DOHH2 (cell line): ENCODE data around the gene ALOXE3.

Source experiments
- EZH2phosphoT487 ChIP-seq: fragments of 200-600 bp; sonication (generic); IDR thresholded peaks from 2 replicates; pipeline ENCODE4 v1.6.1; 2017; ENCODE audit warnings: borderline replicate concordance, mild to moderate bottlenecking, antibody characterized with exemption, low read length, moderate library complexity, mixed read lengths
- TF ChIP-seq, protein P1 (sequence below): fragments of 200-600 bp; sonication (generic); IDR thresholded peaks from one replicate; pipeline ENCODE4 v1.5.1; 2014; ENCODE audit warnings: antibody characterized with exemption, mild to moderate bottlenecking, low read depth, low read length; ENCODE audit not compliant: poor library complexity, severe bottlenecking

DNA sequence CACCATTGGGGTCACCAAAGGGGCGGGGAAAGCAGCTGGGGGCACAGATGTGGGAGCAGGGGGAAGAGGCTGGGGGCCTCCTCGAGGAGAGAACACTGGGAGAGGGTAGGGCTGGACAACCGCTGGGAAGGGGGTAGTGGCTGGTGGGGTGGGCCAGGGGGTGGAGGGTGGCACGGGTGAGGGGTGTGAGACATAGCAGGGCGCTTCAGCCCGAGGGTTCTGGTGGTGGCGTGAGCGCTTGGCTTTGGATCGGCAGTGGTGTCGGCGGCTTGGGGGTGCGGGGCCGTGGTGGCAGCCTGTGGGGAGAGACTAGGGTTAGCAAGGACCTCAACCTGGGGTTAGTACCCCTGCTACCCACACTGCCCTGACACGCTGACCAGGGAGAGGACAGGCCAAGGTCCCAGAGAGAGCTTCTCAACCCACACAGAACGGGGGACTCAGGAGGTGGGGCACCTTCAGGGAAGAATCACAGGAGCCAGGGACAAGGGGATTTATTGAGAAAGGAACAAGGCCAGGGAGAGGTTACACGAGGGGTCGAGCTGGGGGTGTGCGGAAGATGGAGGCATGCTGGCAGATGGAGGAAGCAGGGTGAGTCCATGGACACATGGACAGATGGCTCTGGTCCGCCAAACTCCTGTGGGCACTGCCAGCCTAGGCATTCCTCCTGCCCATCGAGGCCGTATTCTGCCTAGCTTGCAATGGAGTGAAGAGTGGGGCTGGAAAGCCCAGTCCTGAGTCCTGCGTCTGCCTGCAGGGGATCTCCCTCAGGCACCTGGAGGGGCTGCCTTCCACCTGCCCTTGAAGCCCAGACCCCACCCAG lies 25.5 kb upstream of the ALOXE3 start:
- TF ChIP-seq, protein P1, sequence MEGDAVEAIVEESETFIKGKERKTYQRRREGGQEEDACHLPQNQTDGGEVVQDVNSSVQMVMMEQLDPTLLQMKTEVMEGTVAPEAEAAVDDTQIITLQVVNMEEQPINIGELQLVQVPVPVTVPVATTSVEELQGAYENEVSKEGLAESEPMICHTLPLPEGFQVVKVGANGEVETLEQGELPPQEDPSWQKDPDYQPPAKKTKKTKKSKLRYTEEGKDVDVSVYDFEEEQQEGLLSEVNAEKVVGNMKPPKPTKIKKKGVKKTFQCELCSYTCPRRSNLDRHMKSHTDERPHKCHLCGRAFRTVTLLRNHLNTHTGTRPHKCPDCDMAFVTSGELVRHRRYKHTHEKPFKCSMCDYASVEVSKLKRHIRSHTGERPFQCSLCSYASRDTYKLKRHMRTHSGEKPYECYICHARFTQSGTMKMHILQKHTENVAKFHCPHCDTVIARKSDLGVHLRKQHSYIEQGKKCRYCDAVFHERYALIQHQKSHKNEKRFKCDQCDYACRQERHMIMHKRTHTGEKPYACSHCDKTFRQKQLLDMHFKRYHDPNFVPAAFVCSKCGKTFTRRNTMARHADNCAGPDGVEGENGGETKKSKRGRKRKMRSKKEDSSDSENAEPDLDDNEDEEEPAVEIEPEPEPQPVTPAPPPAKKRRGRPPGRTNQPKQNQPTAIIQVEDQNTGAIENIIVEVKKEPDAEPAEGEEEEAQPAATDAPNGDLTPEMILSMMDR: no peak
- TF ChIP-seq EZH2phosphoT487: no peak
